Activated T-helper 1 cell treated with anti-CD3 and anti-CD28 coated beads, Interleukin-12 subunit alpha, Interleukin-12 subunit beta, Interleukin-2, Interleukin-4 antibody, amounts not matched to agents 30 ng/mL and 10 ng/mL and 1 ng/mL, durations not matched to agents 14 hours and 24 hours and 36 hours (primary cell): Measurements from ENCODE around the gene SPON1. TPM values are rescaled to one million over a fixed set of nuclear protein-coding genes. Genes with fewer than 3 reads are reported as not detected.
"Not testable (repeated sequence)": the region's sequence is repeated elsewhere in the genome, so short reads cannot be mapped to it uniquely, and the experiment has no call there.

Experiments
- DNase-seq: peaks from one replicate; pipeline ENCODE4 v3.0.0; 2021; ENCODE audit warnings: low spot score
- H3K27ac Mint-ChIP-seq: one replicate; pipeline ENCODE4 v1.8.0; 2021; ENCODE audit warnings: mild to moderate bottlenecking, mixed read lengths
- H3K27me3 Mint-ChIP-seq: one replicate; pipeline ENCODE4 v1.8.0; 2022; ENCODE audit warnings: mild to moderate bottlenecking, moderate library complexity, mixed read lengths; ENCODE audit not compliant: insufficient read depth
- H3K36me3 Mint-ChIP-seq: one replicate; pipeline ENCODE4 v1.8.0; 2021; ENCODE audit warnings: low read depth, mixed read lengths
- H3K4me1 Mint-ChIP-seq: one replicate; pipeline ENCODE4 v1.8.0; 2021; ENCODE audit warnings: low read depth, mixed read lengths
- H3K4me3 Mint-ChIP-seq: one replicate; pipeline ENCODE4 v1.8.0; 2021; ENCODE audit warnings: mild to moderate bottlenecking, moderate library complexity, mixed read lengths
- H3K9me3 Mint-ChIP-seq: one replicate; pipeline ENCODE4 v1.8.0; 2021; ENCODE audit warnings: mixed read lengths
- intact Hi-C: fragments of 100-400 bp; cut with micrococcal nuclease; formaldehyde crosslinking; loops from one replicate; pipeline ENCODE4 v1.15.1; 2024
- total RNA-seq: library from RNA; stranded (reverse); gene quantifications from 2 replicates; pipeline ENCODE4 v1.2.3, GENCODE V29; 2022

The SPON1 gene
- total RNA-seq, 1 donor from 2014 or later = 0.29 TPM

- H3K27me3 Mint-ChIP-seq = peaks cover 10% of the 10 kb centered on the region
- H3K27ac Mint-ChIP-seq = no peak overlapping the region
- H3K9me3 Mint-ChIP-seq = peaks cover 8% of the 10 kb centered on the region
- no peaks in the 10 kb centered on the region for H3K36me3 Mint-ChIP-seq
- intact Hi-C loops = loop anchor here (1.0 to 2.0 kb wide), 3 partner anchors 100 to 376 kb away; no protein-coding TSS in a partner anchor
- no peak overlapping the region for H3K4me3 Mint-ChIP-seq
- DNase-seq = no peak
- peaks cover 4% of the 10 kb centered on the region for H3K4me1 Mint-ChIP-seq
Observed at GRCh38 chr11:14148653-14149273, 186.2 kb downstream of the SPON1 start.

DNA sequence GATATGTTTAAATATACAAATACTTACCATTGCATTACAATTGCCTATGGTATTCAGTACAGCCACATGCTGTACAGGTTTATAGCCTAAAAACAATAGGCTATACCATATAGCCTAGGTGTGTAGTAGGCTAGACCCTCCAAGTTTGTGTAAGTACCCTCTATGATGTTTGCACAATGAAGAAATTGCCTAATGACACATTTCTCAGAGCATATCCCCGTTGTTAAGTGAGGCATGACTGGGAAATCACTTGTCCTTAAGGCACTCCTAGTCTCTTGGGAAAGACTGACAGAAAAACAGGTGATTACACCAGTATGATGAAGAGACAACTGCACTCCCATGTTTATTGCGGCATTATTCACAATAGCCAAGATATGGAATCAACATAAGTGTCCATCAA is 187.2 kb downstream of the SPON1 start:
- H3K9me3 Mint-ChIP-seq = peaks cover 11% of the 10 kb centered on the region
- no peak overlapping the region for H3K27ac Mint-ChIP-seq
- no peak overlapping the region for H3K4me3 Mint-ChIP-seq

GRCh38 chr11:14150878-14151277 is 188.4 kb downstream of the SPON1 start:
- H3K4me1 Mint-ChIP-seq = no peaks in the 10 kb centered on the region
- H3K4me3 Mint-ChIP-seq = no peak overlapping the region
- intact Hi-C loops = no loop called here
- H3K9me3 Mint-ChIP-seq = peaks cover 16% of the 10 kb centered on the region
- DNase-seq = no peak
- no peak overlapping the region for H3K27ac Mint-ChIP-seq
- H3K27me3 Mint-ChIP-seq = peaks cover 11% of the 10 kb centered on the region
- no peaks in the 10 kb centered on the region for H3K36me3 Mint-ChIP-seq

More for the DNA sequence above, 187.2 kb downstream of the SPON1 start:
- no peaks in the 10 kb centered on the region for H3K36me3 Mint-ChIP-seq
- peaks cover 11% of the 10 kb centered on the region for H3K27me3 Mint-ChIP-seq
- intact Hi-C loops = loop anchor here (2.0 kb wide), 1 partner anchor 99 kb away; no protein-coding TSS in a partner anchor
- no peak for DNase-seq
- peaks cover 4% of the 10 kb centered on the region for H3K4me1 Mint-ChIP-seq

- H3K27ac Mint-ChIP-seq, H3K4me1 Mint-ChIP-seq, H3K4me3 Mint-ChIP-seq, intact Hi-C loops, DNase-seq, H3K27me3 Mint-ChIP-seq, H3K36me3 Mint-ChIP-seq: not testable (repeated sequence)
- H3K9me3 Mint-ChIP-seq = peaks cover 28% of the 10 kb centered on the region
Observed at GRCh38 chr11:14154103-14154502, 191.6 kb downstream of the SPON1 start.

GRCh38 chr11:14158393-14158792 is 195.9 kb downstream of the SPON1 start:
- no peaks in the 10 kb centered on the region for H3K36me3 Mint-ChIP-seq
- H3K9me3 Mint-ChIP-seq = peaks cover 24% of the 10 kb centered on the region
- peaks cover 7% of the 10 kb centered on the region for H3K27me3 Mint-ChIP-seq
- intact Hi-C loops = no loop called here
- DNase-seq = no peak
- no peak overlapping the region for H3K4me3 Mint-ChIP-seq
- no peak overlapping the region for H3K27ac Mint-ChIP-seq
- no peaks in the 10 kb centered on the region for H3K4me1 Mint-ChIP-seq

DNA sequence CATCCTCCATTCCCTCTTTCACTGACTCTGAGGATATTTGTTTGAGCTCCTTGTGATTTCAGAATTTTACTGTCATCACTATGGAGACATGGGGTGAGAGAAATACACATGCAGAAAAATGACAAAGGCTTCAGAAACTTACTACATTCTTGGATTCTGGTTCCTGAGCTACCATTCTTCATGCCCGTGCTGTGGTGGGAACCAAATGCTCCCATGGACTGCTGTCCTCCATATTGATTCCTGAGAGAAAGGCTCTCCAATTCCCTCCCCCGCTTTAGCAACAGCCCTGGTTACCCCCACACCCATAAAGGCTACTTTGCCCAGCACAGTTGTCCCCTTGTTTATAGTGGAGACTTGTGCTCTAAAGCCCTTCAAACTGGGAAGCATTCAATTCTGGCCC is 201.1 kb downstream of the SPON1 start:
- H3K27ac Mint-ChIP-seq = no peak overlapping the region
- no peak overlapping the region for H3K4me3 Mint-ChIP-seq
- intact Hi-C loops = no loop called here
- H3K27me3 Mint-ChIP-seq = peaks cover 1% of the 10 kb centered on the region
- DNase-seq = no peak
- peaks cover 13% of the 10 kb centered on the region for H3K4me1 Mint-ChIP-seq
- peaks cover 28% of the 10 kb centered on the region for H3K9me3 Mint-ChIP-seq
- no peaks in the 10 kb centered on the region for H3K36me3 Mint-ChIP-seq

DNA sequence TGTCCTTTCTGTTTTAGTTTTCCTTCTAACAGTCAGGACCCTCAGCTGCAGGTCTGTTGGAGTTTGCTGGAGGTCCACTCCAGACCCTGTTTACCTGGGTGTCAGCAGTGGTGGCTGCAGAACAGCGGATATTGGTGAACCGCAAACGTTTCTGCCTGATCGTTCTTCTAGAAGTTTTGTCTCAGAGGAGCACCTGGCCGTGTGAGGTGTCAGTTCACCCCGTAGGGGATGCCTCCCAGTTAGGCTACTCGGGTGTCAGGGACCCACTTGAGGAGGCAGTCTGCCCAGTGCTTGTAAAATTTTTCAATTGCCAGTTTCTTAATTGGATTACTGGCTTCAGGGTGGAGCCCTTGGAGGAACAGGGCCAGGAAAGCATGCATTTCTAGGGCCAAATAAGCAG is 211.2 kb downstream of the SPON1 start:
- DNase-seq, H3K4me1 Mint-ChIP-seq, H3K36me3 Mint-ChIP-seq, H3K27me3 Mint-ChIP-seq, H3K9me3 Mint-ChIP-seq, H3K27ac Mint-ChIP-seq, H3K4me3 Mint-ChIP-seq, intact Hi-C loops: not testable (repeated sequence)

DNA sequence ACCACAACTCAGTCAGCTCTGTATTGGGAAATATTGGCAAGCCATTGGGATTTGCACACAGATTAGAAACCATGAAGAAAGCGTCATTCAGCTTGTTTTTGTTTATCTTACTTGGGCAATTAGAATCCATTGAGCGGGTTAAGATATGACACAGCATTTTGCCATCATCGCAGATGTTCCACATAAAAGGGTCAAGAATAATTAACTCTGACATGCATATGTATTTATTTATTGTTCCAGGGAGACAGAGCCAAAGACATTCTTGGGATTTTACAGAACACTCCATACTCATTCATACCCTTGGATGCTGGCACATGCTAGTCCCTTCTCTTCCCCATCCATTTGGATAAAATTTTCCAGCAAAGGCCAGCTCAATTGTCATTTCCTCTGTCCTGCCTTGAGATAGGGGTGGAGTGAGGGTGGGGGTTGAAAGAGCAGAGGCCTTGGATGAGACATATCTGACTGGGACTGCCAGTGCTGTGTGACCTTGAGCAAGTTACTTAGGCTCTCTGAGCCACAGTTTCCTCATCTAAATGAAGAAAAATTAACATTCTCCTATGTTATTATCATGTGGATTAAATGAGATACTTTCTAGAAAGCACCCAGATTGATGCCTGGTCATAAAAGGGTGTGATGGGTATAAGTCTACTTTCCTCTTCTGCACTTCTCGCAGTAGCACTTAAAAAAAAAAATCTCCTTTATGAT is 216.7 kb downstream of the SPON1 start:
- no peaks in the 10 kb centered on the region for H3K9me3 Mint-ChIP-seq
- no peak overlapping the region for H3K4me3 Mint-ChIP-seq

DNA sequence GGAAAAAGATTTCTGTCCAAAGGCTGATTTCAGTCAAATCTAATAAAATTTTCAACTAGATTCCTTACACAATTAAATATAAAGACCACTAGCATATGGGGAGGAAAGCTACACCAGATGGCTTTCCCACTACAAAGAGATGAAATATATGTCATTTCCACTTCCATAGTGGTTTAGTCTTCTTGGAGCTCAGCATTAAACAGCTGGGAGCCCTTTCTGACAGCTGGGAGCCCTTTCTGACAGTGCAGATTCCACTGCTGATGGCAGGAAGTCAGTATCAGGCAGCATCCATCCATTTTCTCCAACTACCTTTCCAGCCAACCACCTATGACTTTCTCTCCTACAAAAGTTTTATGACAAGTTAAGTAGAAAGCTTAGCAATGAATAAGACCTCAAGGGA is 218.6 kb downstream of the SPON1 start:
- no peak for DNase-seq
- intact Hi-C loops = no loop called here
- H3K9me3 Mint-ChIP-seq = no peaks in the 10 kb centered on the region
- no peaks in the 10 kb centered on the region for H3K36me3 Mint-ChIP-seq
- H3K27ac Mint-ChIP-seq = no peak overlapping the region
- no peak overlapping the region for H3K4me3 Mint-ChIP-seq
- H3K4me1 Mint-ChIP-seq = no peaks in the 10 kb centered on the region
- H3K27me3 Mint-ChIP-seq = peaks cover 8% of the 10 kb centered on the region

More for the DNA sequence above, 216.7 kb downstream of the SPON1 start:
- Mint-ChIP-seq H3K27ac (no peak overlapping the region), H3K27me3 (peaks cover 6% of the 10 kb centered on the region), H3K4me1 (no peaks in the 10 kb centered on the region), H3K36me3 (no peaks in the 10 kb centered on the region)
- intact Hi-C loops = no loop called here
- DNase-seq = no peak

DNA sequence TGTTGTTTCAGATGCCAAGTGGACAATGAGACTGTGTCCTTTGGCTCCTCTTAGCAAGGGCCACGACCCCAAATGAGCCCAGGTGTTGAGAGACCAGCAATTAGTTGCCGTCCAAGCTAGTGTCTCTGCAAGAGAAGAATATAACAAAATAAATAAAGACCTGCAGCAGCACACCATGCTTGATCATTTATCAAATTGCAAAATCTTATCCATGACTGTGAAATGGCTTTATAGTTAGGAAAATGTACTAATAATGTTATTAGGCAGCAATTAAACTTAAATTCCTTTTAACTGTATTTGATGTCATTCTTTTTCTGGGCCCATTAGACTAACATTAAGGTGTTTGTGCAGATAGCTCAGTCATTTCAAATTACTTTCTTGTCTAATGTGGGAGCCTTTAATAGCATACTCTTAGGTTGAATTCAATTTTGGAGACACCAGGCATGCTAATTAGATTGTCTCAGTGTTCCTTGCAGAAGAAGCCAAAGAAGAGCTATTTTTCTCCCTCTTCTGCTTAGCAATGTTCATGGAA is 220.4 kb downstream of the SPON1 start:
- Mint-ChIP-seq H3K4me1 (no peaks in the 10 kb centered on the region), H3K4me3 (no peak overlapping the region), H3K27ac (no peak overlapping the region), H3K36me3 (no peaks in the 10 kb centered on the region), H3K9me3 (no peaks in the 10 kb centered on the region), H3K27me3 (peaks cover 8% of the 10 kb centered on the region)
- intact Hi-C loops = no loop called here
- no peak for DNase-seq

- intact Hi-C loops = no loop called here
- Mint-ChIP-seq H3K4me3 (no peak overlapping the region), H3K27me3 (peaks cover 8% of the 10 kb centered on the region)
Observed at GRCh38 chr11:14184028-14184940, 221.8 kb downstream of the SPON1 start.

GRCh38 chr11:14185461-14185860 is 222.9 kb downstream of the SPON1 start:
- H3K4me3 Mint-ChIP-seq = no peak overlapping the region
- H3K4me1 Mint-ChIP-seq = no peaks in the 10 kb centered on the region
- no peak overlapping the region for H3K27ac Mint-ChIP-seq
- no peaks in the 10 kb centered on the region for H3K9me3 Mint-ChIP-seq
- no peaks in the 10 kb centered on the region for H3K36me3 Mint-ChIP-seq
- no peak for DNase-seq
- intact Hi-C loops = no loop called here
- H3K27me3 Mint-ChIP-seq = peaks cover 2% of the 10 kb centered on the region

More at GRCh38 chr11:14184028-14184940, 221.8 kb downstream of the SPON1 start:
- Mint-ChIP-seq H3K27ac (no peak overlapping the region), H3K4me1 (no peaks in the 10 kb centered on the region), H3K36me3 (no peaks in the 10 kb centered on the region), H3K9me3 (no peaks in the 10 kb centered on the region)
- DNase-seq = no peak
